Left kidney (tissue), 8 donors: Measurements from ENCODE around the gene OR2A2. TPM values are rescaled to one million over a fixed set of nuclear protein-coding genes. Genes with fewer than 3 reads are reported as not detected.
A peak's percentile ranks its signal among the peaks of the same experiment; 100 is the strongest.
"Not testable (repeated sequence)": the region's sequence is repeated elsewhere in the genome, so short reads cannot be mapped to it uniquely, and the experiment has no call there.

ENCODE experiments used
- DNase-seq: peaks from one replicate; pipeline ENCODE4 v3.0.0-alpha.2; 2013
- long read RNA-seq, 8 donors: transcript quantifications; one replicate each; lab custom pipeline, GENCODE V29; 2026
- polyA plus RNA-seq: library from polyadenylated mRNA; unstranded; fragments of 120-200 nt; gene quantifications from one replicate; pipeline ENCODE4 v1.2.1, GENCODE V29; 2013; ENCODE audit not compliant: insufficient read length

OR2A2 gene
- polyA plus RNA-seq: not detected
- long read RNA-seq, donor 1: 0 reads
- long read RNA-seq, donor 2: 0 reads
- long read RNA-seq, donor 3: 0 reads
- long read RNA-seq, donor 4: 0 reads
- long read RNA-seq, donor 5: 0 reads
- long read RNA-seq, donor 6: 0 reads
- long read RNA-seq, donor 7: 0 reads
- long read RNA-seq, donor 8: 0 reads

GRCh38 chr7:144109283-144109682 lies at the start of gene OR2A2:
TSS of gene OR2A2 (plus strand) at chr7:144109583. CDS start at chr7:144109583, 0 bp downstream.
- DNase-seq: no peak

- DNase-seq: no peak
These were observed 45.7 kb upstream of the OR2A2 start for GRCh38 chr7:144063710-144064109.

- DNase-seq: no peak
These were observed 39.9 kb upstream of the OR2A2 start, which contains the start of gene OR2A25 for GRCh38 chr7:144069511-144069910. TSS of gene OR2A25 (plus strand) at chr7:144069811. CDS start at chr7:144074220, 4,409 bp downstream.

- DNase-seq: no peak
These were observed 39.4 kb upstream of the OR2A2 start for GRCh38 chr7:144069953-144070352.

GRCh38 chr7:144074374-144074773 lies 35.0 kb upstream of the OR2A2 start:
- DNase-seq: no peak

GRCh38 chr7:144085978-144086377 lies 23.4 kb upstream of the OR2A2 start, which contains the start of gene OR2A12:
TSS of gene OR2A12 (plus strand) at chr7:144086278. CDS start at chr7:144095108, 8,830 bp downstream.
- DNase-seq: no peak

- no peak for DNase-seq
These were observed 22.7 kb upstream of the OR2A2 start for GRCh38 chr7:144086730-144087129.

- no peak for DNase-seq
These were observed 22.2 kb upstream of the OR2A2 start for GRCh38 chr7:144087230-144087629.

GRCh38 chr7:144090667-144091066 lies 18.7 kb upstream of the OR2A2 start:
- DNase-seq: no peak

- no peak for DNase-seq
These were observed 10.6 kb upstream of the OR2A2 start for GRCh38 chr7:144098776-144099175.

- DNase-seq: no peak
These were observed 8.8 kb upstream of the OR2A2 start for GRCh38 chr7:144100607-144101006.

- DNase-seq: no peak
These were observed 7.3 kb upstream of the OR2A2 start for GRCh38 chr7:144102041-144102440.

- DNase-seq: no peak
These were observed 4.2 kb upstream of the OR2A2 start for GRCh38 chr7:144105211-144105610.

- no peak for DNase-seq
These were observed 889 bp downstream of the OR2A2 start for GRCh38 chr7:144110272-144110671.

- no peak for DNase-seq
These were observed 4.3 kb downstream of the OR2A2 start for GRCh38 chr7:144113651-144114050.

GRCh38 chr7:144118341-144118740 lies 9.0 kb downstream of the OR2A2 start:
- DNase-seq: no peak

GRCh38 chr7:144122876-144123275 lies 13.5 kb downstream of the OR2A2 start, which contains the start of gene OR2A14:
TSS of gene OR2A14 (plus strand) at chr7:144123176. CDS start at chr7:144129113, 5,937 bp downstream.
- no peak for DNase-seq

GRCh38 chr7:144127714-144128334 lies 18.4 kb downstream of the OR2A2 start:
- peak; percentile 71 for DNase-seq

- not testable (repeated sequence) for DNase-seq
These were observed 20.2 kb downstream of the OR2A2 start for GRCh38 chr7:144129601-144130000.

GRCh38 chr7:144130730-144131129 lies 21.3 kb downstream of the OR2A2 start:
- DNase-seq: no peak

GRCh38 chr7:144132262-144132661 lies 22.9 kb downstream of the OR2A2 start:
- DNase-seq: no peak

- DNase-seq: no peak
These were observed 23.9 kb downstream of the OR2A2 start for GRCh38 chr7:144133307-144133706.

- DNase-seq: no peak
These were observed 24.7 kb downstream of the OR2A2 start for GRCh38 chr7:144134116-144134515.

GRCh38 chr7:144137501-144137900 lies 28.1 kb downstream of the OR2A2 start:
- no peak for DNase-seq
